HG03066 (cell line): ENCODE measurements around the gene KCNK1.
"Not testable (repeated sequence)": the region's sequence is repeated elsewhere in the genome, so short reads cannot be mapped to it uniquely, and the experiment has no call there.

Experiments
- ATAC-seq: cut with Tn5 transposase; IDR thresholded peaks from one replicate; pipeline ENCODE4 v1.9.1; 2021; ENCODE audit warnings: low read depth; ENCODE audit not compliant: unreplicated experiment

KCNK1 gene

GRCh38 chr1:233664804-233665574, 51.1 kb downstream of the KCNK1 start:
- ATAC-seq = no peak

- no peak for ATAC-seq
Observed at GRCh38 chr1:233665575-233666270, 51.8 kb downstream of the KCNK1 start.

GRCh38 chr1:233667741-233668140, 53.8 kb downstream of the KCNK1 start:
- no peak for ATAC-seq

- ATAC-seq = no peak
Observed at GRCh38 chr1:233668146-233668724, 54.3 kb downstream of the KCNK1 start.

- peak; percentile 45 for ATAC-seq
Observed at GRCh38 chr1:233668725-233669294, 54.9 kb downstream of the KCNK1 start.

- not testable (repeated sequence) for ATAC-seq
Observed at GRCh38 chr1:233670363-233670762, 56.5 kb downstream of the KCNK1 start.

GRCh38 chr1:233671286-233671685, 57.4 kb downstream of the KCNK1 start:
- ATAC-seq = no peak

- no peak for ATAC-seq
Observed at GRCh38 chr1:233672732-233673131, 58.8 kb downstream of the KCNK1 start.

GRCh38 chr1:233673261-233673946, 59.5 kb downstream of the KCNK1 start:
- ATAC-seq = peak; percentile 46

- peak; percentile 5 for ATAC-seq
Observed at GRCh38 chr1:233673947-233674431, 60.1 kb downstream of the KCNK1 start.

- ATAC-seq = no peak
Observed at GRCh38 chr1:233675446-233675845, 61.5 kb downstream of the KCNK1 start.

- ATAC-seq = peak; percentile 66
Observed at GRCh38 chr1:233675893-233676292, 62.0 kb downstream of the KCNK1 start.

GRCh38 chr1:233677690-233678354, 63.9 kb downstream of the KCNK1 start:
- ATAC-seq = no peak

GRCh38 chr1:233679030-233679429, 65.1 kb downstream of the KCNK1 start:
- no peak for ATAC-seq

- ATAC-seq = no peak
Observed at GRCh38 chr1:233679591-233680373, 65.9 kb downstream of the KCNK1 start.

GRCh38 chr1:233681285-233681684, 67.4 kb downstream of the KCNK1 start:
- ATAC-seq = no peak

GRCh38 chr1:233686653-233687052, 72.7 kb downstream of the KCNK1 start:
- ATAC-seq = not testable (repeated sequence)

- no peak for ATAC-seq
Observed at GRCh38 chr1:233689017-233689747, 75.3 kb downstream of the KCNK1 start.
